Measurements from ENCODE around the gene CIBAR2. TPM values are rescaled to one million over a fixed set of nuclear protein-coding genes. Genes with fewer than 3 reads are reported as not detected.
"Not testable (repeated sequence)": the region's sequence is repeated elsewhere in the genome, so short reads cannot be mapped to it uniquely, and the experiment has no call there.

CIBAR2 gene
- polyA plus RNA-seq, 4 donors: 0.21 to 0.22 (median 0.21) TPM; not detected in 1

GRCh38 chr16:85067024-85067423 is 45.2 kb downstream of the CIBAR2 start:
- no peak for DNase-seq (ENCODE audit: low read depth in 4 of 4, low spot score in 2 of 4)

- DNase-seq (ENCODE audit: low read depth in 4 of 4, low spot score in 2 of 4): no peak
Observed at GRCh38 chr16:85066346-85066885, 45.9 kb downstream of the CIBAR2 start.

- no peak for DNase-seq (ENCODE audit: low read depth in 4 of 4, low spot score in 2 of 4)
Observed at GRCh38 chr16:85065099-85065498, 47.2 kb downstream of the CIBAR2 start.

- DNase-seq (ENCODE audit: low read depth in 4 of 4, low spot score in 2 of 4): no peak
Observed at GRCh38 chr16:85064186-85064585, 48.1 kb downstream of the CIBAR2 start.

GRCh38 chr16:85062845-85063244 is 49.4 kb downstream of the CIBAR2 start:
- DNase-seq (ENCODE audit: low read depth in 4 of 4, low spot score in 2 of 4): no peak

GRCh38 chr16:85062323-85062722 is 49.9 kb downstream of the CIBAR2 start:
- DNase-seq (ENCODE audit: low read depth in 4 of 4, low spot score in 2 of 4): no peak

- no peak for DNase-seq (ENCODE audit: low read depth in 4 of 4, low spot score in 2 of 4)
Observed at GRCh38 chr16:85061566-85061965, 50.7 kb downstream of the CIBAR2 start.

- DNase-seq (ENCODE audit: low read depth in 4 of 4, low spot score in 2 of 4): no peak
Observed at GRCh38 chr16:85058909-85059308, 53.4 kb downstream of the CIBAR2 start.

DNA sequence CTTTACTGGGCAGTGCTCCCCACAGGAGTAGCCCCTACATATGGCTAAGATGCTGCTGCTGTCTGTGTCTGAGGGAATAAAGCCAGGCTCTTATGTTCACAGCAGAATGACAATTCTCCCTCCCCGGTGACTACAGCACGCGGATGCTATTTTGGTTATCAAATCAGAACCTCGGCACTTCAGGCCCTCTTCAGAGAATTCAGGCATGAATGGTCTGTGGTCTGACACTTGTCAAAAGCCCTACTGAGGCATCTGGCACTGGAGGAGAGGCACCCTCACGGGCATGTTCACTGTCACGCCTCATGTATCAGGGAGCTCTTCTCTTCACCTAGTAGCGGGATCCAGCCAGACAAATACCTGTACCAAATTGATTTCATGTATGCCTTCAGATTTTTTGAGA is 54.3 kb downstream of the CIBAR2 start:
- DNase-seq (ENCODE audit: low read depth in 4 of 4, low spot score in 2 of 4): no peak

GRCh38 chr16:85057212-85057889 is 54.9 kb downstream of the CIBAR2 start:
- DNase-seq (ENCODE audit: low read depth in 4 of 4, low spot score in 2 of 4): no peak

- DNase-seq (ENCODE audit: low read depth in 4 of 4, low spot score in 2 of 4): no peak
Observed at GRCh38 chr16:85056211-85056748, 56.0 kb downstream of the CIBAR2 start.

- no peak for DNase-seq (ENCODE audit: low read depth in 4 of 4, low spot score in 2 of 4)
Observed at GRCh38 chr16:85055493-85056210, 56.6 kb downstream of the CIBAR2 start.

DNA sequence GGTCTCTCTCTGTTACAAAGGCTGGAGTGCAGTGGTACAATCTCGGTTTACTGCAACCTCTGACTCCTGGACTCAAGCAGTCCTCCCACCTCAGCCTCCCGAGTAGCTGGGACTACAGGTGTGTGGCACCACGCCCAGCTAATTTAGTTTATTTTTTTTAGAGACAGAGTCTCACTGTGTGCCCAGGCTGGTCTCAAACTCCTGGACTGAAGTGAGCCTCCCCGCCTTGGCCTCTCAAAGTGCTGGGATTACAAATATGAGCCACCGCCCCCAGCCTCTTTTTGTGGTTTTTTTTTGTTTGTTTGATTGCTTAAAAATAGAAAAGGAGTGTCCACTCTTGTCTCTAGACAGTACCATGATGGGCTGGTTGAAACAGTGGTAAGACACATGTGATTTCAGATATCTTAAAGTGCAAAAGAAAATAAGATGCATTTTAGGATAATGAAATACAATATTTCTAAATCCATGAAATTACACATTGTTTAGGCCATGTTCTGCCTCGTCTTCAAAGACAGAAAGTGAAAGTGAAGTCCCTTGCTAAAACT is 57.3 kb downstream of the CIBAR2 start:
- no peak for DNase-seq (ENCODE audit: low read depth in 4 of 4, low spot score in 2 of 4)

- not testable (repeated sequence) for DNase-seq (ENCODE audit: low read depth in 4 of 4, low spot score in 2 of 4)
Observed at GRCh38 chr16:85054321-85054720, 58.0 kb downstream of the CIBAR2 start.

DNA sequence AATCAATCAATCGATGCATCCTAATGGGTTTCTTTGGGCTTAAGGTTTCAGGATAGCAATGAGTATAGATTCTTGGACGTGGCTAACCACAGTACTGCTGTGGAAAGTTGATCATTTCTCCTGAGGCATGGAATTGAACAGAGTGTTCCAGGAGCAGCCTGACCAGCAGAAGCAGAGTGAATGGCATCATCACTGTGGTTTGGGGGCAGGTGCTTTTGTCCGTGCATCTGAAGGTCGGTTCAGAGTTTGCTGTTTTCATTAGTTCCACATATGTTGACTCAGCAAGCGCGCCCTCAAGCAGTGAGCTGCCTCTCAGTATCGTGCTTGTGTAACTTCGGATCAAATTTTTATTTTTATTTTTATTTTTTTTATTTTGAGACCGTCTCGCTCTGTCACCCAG is 59.7 kb downstream of the CIBAR2 start:
- DNase-seq (ENCODE audit: low read depth in 4 of 4, low spot score in 2 of 4): no peak

DNA sequence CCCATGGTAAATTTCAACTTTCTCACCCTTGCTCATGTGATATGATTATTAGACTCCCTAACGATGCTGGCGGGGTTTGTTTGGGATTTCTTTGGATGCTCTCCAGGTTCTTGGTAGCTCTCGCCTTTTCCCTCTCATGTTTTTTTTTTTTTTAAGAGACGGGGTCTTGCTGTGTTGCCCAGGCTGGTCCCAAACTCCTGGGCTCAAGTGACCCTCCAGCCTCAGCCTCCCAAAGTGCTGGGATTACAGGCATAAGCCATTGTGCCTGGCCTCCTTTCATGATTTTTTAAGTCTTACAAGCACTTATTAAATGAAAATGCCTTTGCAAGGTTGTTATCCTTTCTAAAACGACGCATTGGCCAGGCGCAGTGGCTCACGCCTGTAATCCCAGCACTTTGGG is 60.6 kb downstream of the CIBAR2 start:
- DNase-seq (ENCODE audit: low read depth in 4 of 4, low spot score in 2 of 4): no peak

DNA sequence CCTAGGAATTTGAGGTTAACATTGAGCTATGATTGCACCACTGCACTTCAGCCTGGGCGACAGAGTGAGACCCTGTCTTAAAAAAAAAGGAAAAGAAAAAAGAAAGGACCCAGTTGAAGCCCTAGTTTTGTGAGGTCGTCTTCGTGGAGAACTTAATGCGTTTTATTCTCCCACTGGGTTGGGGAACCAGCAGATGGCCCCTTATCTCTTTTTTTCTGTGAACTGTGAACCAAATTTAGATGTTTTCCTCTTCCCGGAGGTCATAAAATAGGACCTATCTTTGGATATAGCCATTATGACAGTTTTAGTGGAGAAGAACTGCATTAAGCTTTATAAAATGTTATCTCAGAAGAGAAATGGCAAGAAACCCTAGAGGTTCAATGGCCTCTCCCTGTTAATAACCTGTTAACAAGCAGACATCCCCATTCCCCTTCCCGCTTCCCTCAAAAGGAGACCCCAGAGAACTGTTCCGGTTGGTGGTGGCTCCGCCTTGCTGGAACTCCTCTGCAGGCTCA is 61.1 kb downstream of the CIBAR2 start:
- no peak for DNase-seq (ENCODE audit: low read depth in 4 of 4, low spot score in 2 of 4)

DNA sequence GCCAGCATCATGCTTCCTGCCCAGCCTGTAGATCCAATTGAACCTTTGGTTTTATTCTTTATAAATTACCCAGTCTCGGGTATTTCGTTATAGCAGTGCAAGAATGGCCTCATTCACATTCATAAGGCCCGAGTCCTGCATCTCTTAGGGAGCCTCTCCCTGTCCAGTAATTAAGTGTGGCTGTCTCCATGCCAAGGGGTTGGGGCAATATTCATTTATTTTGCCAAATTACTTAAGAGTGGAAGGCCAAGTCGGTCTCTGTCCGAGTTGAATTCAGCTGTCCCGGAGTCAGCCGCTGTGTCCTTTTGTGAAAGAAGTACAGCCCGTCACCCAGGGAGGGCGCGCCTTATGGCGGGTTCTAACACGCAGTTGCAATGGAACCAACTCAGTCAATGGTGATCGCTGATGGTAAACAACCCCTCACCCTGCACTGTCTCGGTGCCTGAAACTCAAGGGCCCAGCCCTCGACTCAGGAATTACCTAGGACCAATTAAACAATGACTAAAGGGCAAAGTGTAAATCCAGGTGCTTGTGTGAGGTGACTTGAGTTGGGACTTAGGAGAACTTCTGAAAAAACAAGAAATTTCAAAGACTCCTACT is 62.5 kb downstream of the CIBAR2 start:
- no peak for DNase-seq (ENCODE audit: low read depth in 4 of 4, low spot score in 2 of 4)

DNA sequence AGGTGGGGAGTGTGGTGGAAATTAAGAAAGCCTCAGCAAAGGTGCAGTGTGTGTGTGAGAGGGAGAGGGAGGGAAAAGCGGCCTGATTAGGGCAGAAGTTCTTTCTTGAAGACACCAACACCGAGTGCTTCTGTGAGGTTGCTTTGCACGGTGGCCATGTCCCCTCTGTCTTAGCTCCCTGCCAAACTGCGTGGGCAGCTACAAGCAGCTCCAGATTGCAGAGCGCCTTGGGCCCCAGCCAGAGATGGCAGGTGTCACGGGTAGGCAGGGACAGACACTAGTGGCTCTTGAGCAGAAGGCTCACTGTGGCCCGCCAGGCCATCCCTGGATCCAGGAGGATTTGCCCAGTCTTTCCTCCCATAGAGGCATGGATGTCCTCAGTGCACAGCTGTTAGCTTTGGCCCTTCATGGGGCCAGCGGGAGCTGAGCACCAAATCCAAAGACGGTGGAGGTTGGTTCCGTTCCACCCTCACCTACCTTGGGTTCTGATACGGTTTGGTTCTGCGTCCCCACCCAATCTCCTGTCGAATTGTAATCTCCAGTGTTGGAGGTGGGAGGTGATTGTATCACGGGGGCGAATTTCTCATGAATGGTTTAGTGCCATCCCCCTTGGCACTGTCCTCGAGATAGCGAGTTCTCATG is 63.2 kb downstream of the CIBAR2 start:
- no peak for DNase-seq (ENCODE audit: low read depth in 4 of 4, low spot score in 2 of 4)

Data from left renal cortex interstitium (tissue), 4 donors.